ENCODE results near the gene HDLBP.

The HDLBP gene

DNA sequence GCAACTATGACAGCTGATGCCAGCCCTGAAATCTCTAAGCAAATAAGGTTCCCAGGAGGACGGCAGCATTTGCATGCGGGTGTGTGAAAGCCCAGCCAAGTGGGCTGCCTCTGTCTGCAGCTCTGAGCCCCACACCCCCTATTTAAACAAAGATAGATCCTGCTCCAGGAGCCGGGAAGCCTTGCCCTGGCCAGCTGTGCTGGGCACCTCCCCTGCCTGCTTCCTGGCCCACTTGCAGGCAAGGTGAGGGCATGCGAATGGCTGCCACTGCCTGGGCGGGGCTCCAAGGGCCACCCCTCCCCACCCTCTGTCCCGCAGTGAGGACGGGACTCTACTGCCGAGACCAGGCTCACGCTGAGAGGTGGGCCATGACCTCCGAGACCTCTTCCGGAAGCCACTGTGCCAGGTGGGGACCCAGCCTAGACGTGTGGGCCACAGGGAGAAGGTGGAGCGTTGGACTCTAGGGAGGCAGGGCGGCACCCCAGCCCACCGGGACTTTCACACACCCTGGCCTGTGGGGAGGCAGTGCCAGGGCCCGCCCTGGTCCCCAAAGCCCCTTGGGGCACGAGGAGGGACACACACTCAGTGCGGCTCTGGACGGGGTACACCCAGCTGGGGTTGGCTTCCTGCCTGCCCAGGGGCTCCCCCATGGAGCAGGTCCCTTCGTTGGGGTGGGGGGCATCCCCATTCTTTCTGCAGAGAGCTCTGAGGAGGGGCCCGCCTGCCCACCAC is 126.9 kb downstream of the HDLBP start, which contains the start of gene ANO7:
TSS of gene ANO7 (plus strand) at position 317 of the 732 bp plus-strand sequence. CDS start 1,387 bp downstream, outside the sequence.
- DNase-seq = peak; percentile 54

DNA sequence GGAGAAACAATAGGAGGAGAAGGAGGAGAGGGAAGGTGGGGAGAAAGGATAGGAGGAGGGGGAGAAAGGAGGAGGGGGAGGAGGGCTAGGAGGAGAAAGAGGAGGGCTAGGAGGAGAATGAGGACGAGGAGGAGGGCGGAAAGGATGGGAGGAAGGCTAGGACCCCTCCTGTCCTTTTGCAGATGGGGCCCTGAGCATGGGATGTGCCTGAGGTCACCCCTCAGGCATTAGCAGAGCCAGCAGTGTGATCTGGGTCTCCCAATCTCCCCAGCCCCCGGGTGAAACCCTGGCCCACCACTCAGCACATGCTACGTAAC is 127.6 kb downstream of the HDLBP start:
- no peak for DNase-seq

DNA sequence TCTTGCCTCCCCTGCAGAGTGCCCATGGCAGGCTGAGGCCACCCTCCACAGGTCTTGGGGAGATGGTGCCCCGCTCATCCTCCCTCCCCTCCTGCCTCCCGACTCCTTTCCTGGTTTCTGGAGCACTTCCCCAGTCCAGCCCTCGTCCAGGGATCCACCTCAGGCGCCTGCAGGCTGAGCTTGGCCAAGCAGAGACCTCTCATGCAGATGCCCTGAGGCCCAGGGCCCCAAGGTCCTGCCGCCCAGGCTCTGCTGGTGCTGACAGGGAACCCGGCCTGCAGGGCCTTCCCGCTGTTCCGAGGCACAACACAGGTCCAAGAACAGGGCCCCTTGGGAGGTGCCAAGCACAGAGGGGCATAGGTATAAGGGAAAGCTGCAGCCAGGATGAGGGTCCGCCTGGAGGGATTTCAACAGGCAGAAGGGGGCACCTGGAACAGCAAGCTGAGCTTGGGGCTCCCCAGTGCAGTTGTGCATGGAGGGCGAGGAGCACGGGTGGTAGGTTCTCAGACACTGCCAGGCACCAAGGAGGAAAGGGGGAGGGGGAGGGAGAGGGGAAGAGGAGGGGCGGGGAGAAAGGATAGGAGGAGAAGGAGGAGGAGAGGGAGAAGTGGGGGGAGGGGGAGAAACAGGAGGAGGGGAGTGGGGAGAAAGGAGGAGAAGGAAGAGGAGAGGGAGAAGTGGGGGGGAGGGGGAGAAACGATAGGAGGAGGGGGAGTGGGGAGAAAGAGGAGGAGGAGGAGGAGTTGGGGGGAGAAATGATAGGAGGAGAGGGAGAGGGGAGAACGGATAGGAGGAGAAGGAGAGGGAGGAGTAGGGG is 128.2 kb downstream of the HDLBP start:
- no peak for DNase-seq

DNA sequence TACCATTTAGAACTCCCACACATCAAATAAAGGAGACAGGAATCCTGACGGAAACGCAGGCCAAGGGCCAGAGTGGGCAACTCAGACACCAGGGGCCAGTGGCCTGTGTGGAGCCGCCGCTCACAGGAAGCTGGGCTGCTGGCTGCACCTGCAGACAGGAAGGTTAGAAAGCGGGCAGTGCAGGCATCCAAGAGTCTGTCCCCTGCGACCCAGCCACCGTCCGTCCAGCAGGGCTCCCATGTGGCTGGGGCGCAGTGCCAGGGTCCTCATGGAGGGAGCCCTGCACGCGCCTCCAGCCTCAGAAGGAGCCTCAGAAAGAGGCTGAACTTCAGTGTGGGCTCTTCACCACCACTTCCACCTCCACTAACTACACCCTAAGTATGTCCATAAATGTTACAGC is 129.5 kb downstream of the HDLBP start:
- DNase-seq = no peak

DNA sequence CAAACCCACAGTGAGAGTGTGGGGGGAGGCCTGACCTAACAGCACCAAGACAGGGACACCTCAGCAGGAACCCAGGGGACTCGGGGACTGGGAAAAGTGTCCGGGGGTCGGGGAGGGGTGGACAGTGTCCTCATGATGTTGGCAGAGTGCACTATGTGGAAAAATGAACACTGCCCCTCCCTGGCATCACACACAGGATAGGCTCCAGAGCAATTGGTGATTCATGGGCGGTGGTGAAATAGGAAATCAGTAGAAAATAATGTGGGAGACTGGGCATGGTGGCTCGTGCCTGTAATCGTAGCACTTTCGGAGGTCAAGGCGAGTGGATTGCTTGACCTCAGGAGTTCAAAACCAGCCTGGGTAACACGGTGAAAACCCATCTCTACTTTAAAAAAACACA is 130.6 kb downstream of the HDLBP start:
- no peak for DNase-seq

DNA sequence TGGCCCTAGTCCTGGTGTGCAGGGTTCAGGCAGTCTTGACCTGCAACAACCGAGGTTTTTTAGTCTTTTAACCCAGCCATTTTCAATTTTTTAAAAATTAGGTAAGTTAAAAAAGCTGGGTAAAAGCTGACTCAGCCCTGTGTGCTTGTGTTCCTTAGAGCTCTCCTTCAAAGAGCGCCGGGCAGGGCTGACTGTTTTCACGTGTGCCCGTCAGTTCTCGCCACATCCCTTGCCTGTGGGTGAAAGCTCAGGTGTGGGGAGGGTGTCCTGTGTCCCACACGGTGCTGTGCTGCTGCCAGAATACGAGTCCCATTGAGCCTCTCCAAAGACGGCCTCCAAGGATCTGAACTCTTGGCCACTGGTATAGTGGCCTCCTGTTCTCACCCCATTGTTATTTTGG is 132.3 kb downstream of the HDLBP start:
- DNase-seq = no peak

DNA sequence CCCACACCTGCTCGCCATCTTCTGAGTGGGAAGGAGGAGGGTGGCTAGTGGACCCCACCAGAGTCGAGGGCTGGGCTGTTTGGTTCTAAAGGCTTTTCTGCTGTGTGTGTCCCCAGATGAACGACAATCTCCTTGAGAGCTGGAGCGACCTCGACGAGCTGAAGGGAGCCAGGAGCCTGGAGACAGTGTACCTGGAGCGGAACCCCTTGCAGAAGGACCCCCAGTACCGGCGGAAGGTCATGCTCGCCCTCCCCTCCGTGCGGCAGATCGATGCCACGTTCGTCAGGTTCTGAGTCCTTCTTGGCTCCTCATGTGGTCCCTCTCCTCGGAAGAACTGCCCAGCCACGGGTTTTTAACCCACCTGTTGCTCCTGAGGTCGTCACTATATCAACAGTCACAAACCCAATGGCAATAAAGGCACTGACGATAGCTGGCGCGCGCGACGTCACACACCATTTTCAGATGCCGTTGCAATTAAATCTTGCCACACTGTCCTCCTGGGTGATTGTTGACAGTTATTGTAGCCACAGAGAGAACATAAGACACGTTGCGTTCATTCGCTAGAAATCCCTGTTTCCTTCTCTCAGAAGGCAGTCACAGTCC is 132.8 kb downstream of the HDLBP start:
- DNase-seq = no peak

DNA sequence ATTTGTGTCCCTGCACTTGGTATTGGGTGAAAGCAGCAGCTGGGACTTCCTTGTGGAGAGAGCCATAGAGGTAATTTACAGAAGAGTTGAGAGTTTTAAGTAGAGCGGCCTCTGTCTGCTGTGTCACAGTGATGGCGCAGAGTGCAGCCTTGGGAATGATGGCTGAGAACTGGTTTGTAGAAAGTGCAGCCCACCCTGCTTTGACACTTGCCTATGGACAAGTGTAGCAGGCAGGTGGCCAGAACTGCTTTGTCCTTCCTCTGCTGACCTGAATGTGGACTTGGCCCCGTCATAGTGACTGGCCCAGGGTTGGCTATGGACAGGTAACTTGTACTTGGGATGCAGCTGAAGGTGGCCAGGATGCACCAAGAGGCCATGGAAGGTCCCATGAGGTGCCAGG is 133.3 kb downstream of the HDLBP start:
- DNase-seq = no peak

DNA sequence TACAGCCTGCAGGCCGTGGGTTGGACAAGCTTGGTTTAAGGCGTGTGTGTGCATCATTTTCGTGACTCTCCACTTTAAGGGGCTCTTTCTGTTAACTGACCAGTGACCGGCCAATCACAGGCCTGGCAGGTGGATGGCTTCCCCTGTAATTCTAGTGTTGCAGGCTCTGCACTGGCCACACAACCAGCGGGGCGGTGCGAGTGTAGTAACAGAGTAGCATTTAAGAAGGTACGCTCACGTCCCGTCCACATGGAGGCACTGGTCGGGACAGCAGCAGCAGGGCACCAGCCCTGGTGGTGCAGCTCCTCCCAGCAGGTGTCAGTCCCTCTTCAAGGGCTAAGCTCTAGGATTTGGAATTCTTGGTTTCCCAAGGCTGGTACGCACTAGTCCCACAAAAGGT is 135.0 kb downstream of the HDLBP start:
- no peak for DNase-seq

DNA sequence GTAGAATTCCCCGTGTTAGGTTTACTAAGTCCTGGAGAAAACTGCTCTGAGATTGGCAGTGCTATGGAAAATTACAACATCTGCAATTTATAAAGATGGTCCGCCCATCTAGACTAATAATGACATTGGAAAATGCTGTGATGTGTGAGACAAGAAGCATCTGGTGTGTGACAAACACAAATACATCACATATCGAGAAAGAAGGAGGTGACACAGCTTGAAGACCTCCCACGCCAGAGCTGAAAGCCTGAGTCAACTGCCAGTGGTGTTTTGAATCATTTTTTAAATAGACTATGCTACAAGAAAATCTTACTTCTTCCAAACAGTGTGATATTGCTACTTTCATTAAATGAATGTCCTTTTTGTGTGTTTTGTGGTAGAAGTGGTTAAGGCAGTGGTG is 135.6 kb downstream of the HDLBP start:
- no peak for DNase-seq

DNA sequence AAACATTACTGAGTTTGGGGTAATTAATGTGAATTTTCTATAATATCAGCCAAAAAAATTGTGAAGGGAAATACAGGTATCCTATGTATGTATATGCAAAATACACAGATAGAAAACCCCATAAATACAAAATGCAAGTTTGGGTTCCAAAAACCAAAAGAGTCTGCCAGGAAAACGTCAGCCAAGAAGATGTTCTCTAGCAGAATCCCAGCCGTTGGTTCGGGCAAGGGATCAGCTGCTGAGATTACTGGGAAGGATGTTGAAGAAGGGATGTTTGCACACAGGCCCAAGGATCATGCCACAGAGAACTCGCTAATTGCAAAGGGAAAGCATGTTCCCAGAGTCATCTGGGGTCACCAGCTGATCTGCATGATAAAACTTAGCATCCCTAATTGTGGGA is 136.5 kb downstream of the HDLBP start:
- DNase-seq = no peak

DNA sequence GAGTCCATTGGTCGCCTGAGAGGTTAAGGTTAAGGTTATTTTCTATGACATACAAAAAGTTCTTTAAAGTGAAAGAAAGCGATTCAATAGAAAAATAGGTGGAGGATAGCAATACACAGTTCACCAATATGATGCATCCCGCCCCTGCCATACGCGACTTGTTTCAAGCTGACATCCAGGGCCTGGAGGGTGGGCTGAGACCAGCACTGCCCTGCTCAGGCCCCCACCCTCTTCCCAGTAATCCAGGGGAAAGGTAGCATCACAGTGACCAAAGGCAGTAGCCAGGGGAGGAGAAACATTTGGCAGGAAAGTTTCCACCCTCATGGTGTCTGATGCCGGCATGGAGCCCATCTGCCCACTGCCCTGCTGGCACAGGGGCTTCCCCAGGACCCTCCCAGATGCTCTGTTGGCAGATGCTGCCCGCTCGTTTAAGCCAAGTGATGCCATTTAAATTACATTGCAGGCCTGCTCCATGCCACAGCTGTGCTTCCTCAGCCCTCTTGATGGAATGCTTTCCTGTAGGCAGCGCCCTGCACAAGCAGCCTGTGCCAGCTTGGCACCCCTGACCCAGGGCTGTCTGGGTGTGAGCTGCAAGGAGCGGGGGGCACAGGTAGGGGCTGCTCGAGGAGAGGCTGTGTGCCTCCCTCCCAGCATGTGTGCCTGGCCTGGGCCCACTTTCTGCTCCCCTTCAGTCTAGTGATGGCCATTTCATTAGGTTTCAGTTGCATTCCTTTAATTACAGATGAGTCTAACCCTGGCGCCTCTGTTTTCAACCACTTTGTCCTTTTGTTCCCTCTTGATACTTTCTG is 137.7 kb downstream of the HDLBP start:
- no peak for DNase-seq
